Progenitor cell of endocrine pancreas (in vitro differentiated cells): ENCODE data around the gene OSGIN1. TPM values are rescaled to one million over a fixed set of nuclear protein-coding genes. Genes with fewer than 3 reads are reported as not detected.

Experiments
- DNase-seq: peaks from one replicate; pipeline ENCODE4 v3.0.0; 2021; ENCODE audit warnings: low spot score; ENCODE audit not compliant: unreplicated experiment
- H3K27ac Mint-ChIP-seq: 2 replicates; pipeline ENCODE4 v1.8.0; 2021; ENCODE audit warnings: mild to moderate bottlenecking, moderate library complexity, mixed read lengths
- H3K27me3 Mint-ChIP-seq: 2 replicates; pipeline ENCODE4 v1.8.0; 2021; ENCODE audit warnings: mixed read lengths
- H3K36me3 Mint-ChIP-seq: 2 replicates; pipeline ENCODE4 v1.8.0; 2022; ENCODE audit warnings: mixed read lengths; ENCODE audit not compliant: insufficient read depth
- H3K4me1 Mint-ChIP-seq: 2 replicates; pipeline ENCODE4 v1.8.0; 2021; ENCODE audit warnings: low read depth, mixed read lengths
- H3K4me3 Mint-ChIP-seq: 2 replicates; pipeline ENCODE4 v1.8.0; 2021; ENCODE audit warnings: low read depth, mild to moderate bottlenecking, moderate library complexity, mixed read lengths
- H3K9me3 Mint-ChIP-seq: 2 replicates; pipeline ENCODE4 v1.8.0; 2021; ENCODE audit warnings: low read depth, mixed read lengths
- CTCF ChIP-seq: fragments of 200-600 bp; sonication (generic); IDR thresholded peaks from one replicate; pipeline ENCODE4 v1.5.0; 2021; ENCODE audit warnings: antibody characterized with exemption, mild to moderate bottlenecking; ENCODE audit not compliant: unreplicated experiment
- long read RNA-seq: library from polyadenylated mRNA; unstranded; transcript quantifications from one replicate; pipeline ENCODE4 v2.0.0, GENCODE V29; 2020
- total RNA-seq: library from RNA; stranded (reverse); gene quantifications from 2 replicates; pipeline ENCODE4 v1.2.1, GENCODE V29; 2021

OSGIN1 gene
- total RNA-seq: 2.3 and 2.7 TPM in 2 replicates
- long read RNA-seq, partial matches to known transcripts: 0 of 1 reads
- long read RNA-seq, other reads (novel, unspliced or antisense): 0 of 1 reads

DNA sequence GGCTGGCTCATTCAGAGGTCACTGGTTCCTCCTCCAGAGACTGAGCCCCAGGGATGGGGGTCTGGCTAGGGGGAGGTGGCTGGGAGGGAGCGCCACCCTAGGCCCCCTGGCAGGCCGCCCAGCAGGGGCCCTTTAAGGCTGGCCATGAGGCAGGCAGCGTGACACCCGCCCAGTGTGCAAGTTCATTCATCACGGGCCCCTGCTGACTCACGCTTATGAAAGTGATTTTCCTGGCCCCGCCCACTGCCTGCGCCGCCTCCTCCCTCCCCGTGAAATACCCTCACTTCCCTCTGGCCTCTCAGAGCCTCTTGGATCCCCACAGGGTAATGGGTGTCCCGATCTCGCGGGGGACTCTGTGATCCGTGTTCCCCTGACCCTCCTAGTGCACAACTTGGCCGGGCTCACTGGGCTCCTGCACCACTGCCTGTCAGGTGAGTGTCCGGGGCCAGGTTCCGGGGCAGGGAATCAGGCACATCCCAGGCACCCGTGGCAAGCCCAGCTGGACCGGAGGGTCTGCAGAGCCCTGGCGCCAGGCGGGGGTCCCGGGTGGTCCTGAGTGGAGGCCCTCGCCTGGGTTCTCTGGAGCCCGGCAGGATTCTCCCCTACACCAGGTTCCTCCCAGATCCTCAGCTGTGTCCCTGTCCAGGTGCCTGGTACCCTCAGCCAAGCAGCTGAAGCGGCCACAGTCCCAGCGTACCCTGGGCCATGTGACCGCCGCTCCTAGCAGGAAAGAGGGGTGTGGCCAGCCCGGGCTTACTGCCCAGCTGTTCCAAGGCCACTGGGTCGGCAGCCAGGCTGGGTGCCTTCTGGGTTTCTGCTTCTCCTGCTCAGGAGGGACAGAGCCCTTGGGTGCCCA, at the start of gene OSGIN1:
Gene OSGIN1 (plus strand): TSS at position 301 of the 856 bp plus-strand sequence. CDS start 4,432 bp downstream, outside the sequence.
- Mint-ChIP-seq H3K36me3 (no peaks in the 10 kb centered on the region), H3K9me3 (no peaks in the 10 kb centered on the region), H3K4me3 (peak within 1 kb of the TSS; percentile 55), H3K27me3 (peaks cover 7% of the 10 kb centered on the region), H3K27ac (peak within 1 kb of the TSS; percentile 87), H3K4me1 (peaks cover 11% of the 10 kb centered on the region)
- DNase-seq: no peak
- TF ChIP-seq CTCF: no peak

GRCh38 chr16:83903751-83904150, 49.3 kb upstream of the OSGIN1 start:
- no peak for DNase-seq
- no peak overlapping the region for H3K4me3 Mint-ChIP-seq
- no peaks in the 10 kb centered on the region for H3K27me3 Mint-ChIP-seq
- H3K9me3 Mint-ChIP-seq: no peaks in the 10 kb centered on the region
- no peak for TF ChIP-seq CTCF
- peaks cover 15% of the 10 kb centered on the region for H3K4me1 Mint-ChIP-seq
- no peak overlapping the region for H3K27ac Mint-ChIP-seq
- peaks cover 13% of the 10 kb centered on the region for H3K36me3 Mint-ChIP-seq

- peaks cover 20% of the 10 kb centered on the region for H3K36me3 Mint-ChIP-seq
- no peak overlapping the region for H3K4me3 Mint-ChIP-seq
- H3K9me3 Mint-ChIP-seq: no peaks in the 10 kb centered on the region
- no peak overlapping the region for H3K27ac Mint-ChIP-seq
- no peak for TF ChIP-seq CTCF
- peaks cover 4% of the 10 kb centered on the region for H3K4me1 Mint-ChIP-seq
- DNase-seq: no peak
- no peaks in the 10 kb centered on the region for H3K27me3 Mint-ChIP-seq
Measured at GRCh38 chr16:83906683-83907082, 46.4 kb upstream of the OSGIN1 start.

- TF ChIP-seq CTCF: no peak
- no peak overlapping the region for H3K27ac Mint-ChIP-seq
- no peaks in the 10 kb centered on the region for H3K27me3 Mint-ChIP-seq
- H3K4me1 Mint-ChIP-seq: peaks cover 2% of the 10 kb centered on the region
- DNase-seq: no peak
- peaks cover 22% of the 10 kb centered on the region for H3K36me3 Mint-ChIP-seq
- H3K4me3 Mint-ChIP-seq: no peak overlapping the region
- H3K9me3 Mint-ChIP-seq: no peaks in the 10 kb centered on the region
Measured at GRCh38 chr16:83907111-83907510, 45.9 kb upstream of the OSGIN1 start.

DNA sequence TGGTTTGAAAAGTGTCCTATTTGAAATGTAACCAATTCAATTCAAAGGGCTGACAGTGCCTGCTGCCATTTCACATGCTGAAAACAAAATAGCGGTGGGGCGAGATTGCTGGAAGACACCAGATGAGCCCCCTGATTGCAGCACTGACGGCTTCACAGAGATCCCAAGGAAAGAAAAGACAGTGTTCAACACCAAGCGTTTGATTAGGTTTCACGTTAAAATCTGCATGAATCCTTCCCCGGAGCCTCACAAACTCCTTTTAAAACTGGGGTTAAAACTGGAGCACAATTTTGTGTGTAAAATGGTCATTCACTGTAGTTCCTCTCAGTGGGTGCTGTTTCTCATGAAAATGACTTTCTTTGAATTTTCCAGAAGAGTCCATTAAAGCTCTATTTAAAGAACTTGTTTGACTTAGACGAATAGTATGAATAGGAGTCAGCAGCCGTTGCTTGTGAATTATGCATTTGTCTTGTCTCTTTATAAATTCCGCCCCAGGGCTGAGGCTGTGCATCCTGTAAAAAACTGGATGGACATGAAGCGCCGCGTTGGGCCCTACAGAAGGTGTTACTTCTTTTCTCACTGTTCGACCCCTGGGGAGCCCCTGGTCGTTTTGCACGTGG, 45.3 kb upstream of the OSGIN1 start:
- DNase-seq: no peak
- no peak overlapping the region for H3K27ac Mint-ChIP-seq
- no peaks in the 10 kb centered on the region for H3K9me3 Mint-ChIP-seq
- H3K4me1 Mint-ChIP-seq: peaks cover 1% of the 10 kb centered on the region
- H3K27me3 Mint-ChIP-seq: no peaks in the 10 kb centered on the region
- no peak for TF ChIP-seq CTCF
- H3K36me3 Mint-ChIP-seq: peaks cover 23% of the 10 kb centered on the region
- no peak overlapping the region for H3K4me3 Mint-ChIP-seq
